MM.1S (cell line): ENCODE results near the gene RABGEF1.
"Not testable (repeated sequence)": the region's sequence is repeated elsewhere in the genome, so short reads cannot be mapped to it uniquely, and the experiment has no call there.

Source experiments
- DNase-seq: peaks from one replicate; pipeline ENCODE4 v3.0.0-alpha.2; 2015
- H2AFZ ChIP-seq: fragments of 300-600 bp; sonication (generic); 2 replicates; pipeline ENCODE4 v1.6.0; 2016; ENCODE audit warnings: antibody characterized with exemption, low read length
- H3F3A ChIP-seq: fragments of 300-600 bp; sonication (generic); 2 replicates; pipeline ENCODE4 v1.6.1; 2016; ENCODE audit warnings: mild to moderate bottlenecking, antibody characterized with exemption, low read length, moderate library complexity, mixed read lengths; ENCODE audit not compliant: insufficient read depth
- H3K27ac ChIP-seq: fragments of 300-600 bp; sonication (generic); 2 replicates; pipeline ENCODE4 v1.5.1; 2016; ENCODE audit warnings: mild to moderate bottlenecking, low read length
- H3K27me3 ChIP-seq: fragments of 300-600 bp; sonication (generic); replicated peaks from 2 replicates; pipeline ENCODE4 v1.6.0; 2016; ENCODE audit warnings: low read length; ENCODE audit not compliant: insufficient read depth
- H3K36me3 ChIP-seq: fragments of 300-600 bp; sonication (generic); replicated peaks from 2 replicates; pipeline ENCODE4 v1.6.1; 2016; ENCODE audit warnings: mild to moderate bottlenecking, low read length, mixed read lengths; ENCODE audit not compliant: insufficient read depth
- H3K4me1 ChIP-seq: fragments of 300-600 bp; sonication (generic); 2 replicates; pipeline ENCODE4 v1.6.1; 2016; ENCODE audit warnings: low read length, mixed read lengths
- H3K4me2 ChIP-seq: fragments of 300-600 bp; sonication (generic); 2 replicates; pipeline ENCODE4 v1.6.0; 2016; ENCODE audit warnings: low read depth, low read length
- H3K4me3 ChIP-seq: fragments of 300-600 bp; sonication (generic); 2 replicates; pipeline ENCODE4 v1.5.1; 2016; ENCODE audit warnings: low read length, mixed read lengths
- H3K79me2 ChIP-seq: fragments of 300-600 bp; sonication (generic); 2 replicates; pipeline ENCODE4 v1.6.1; 2016; ENCODE audit warnings: mixed run types, low read length, mixed read lengths
- H3K9ac ChIP-seq: fragments of 300-600 bp; sonication (generic); 2 replicates; pipeline ENCODE4 v1.6.1; 2016; ENCODE audit warnings: low read length, mixed read lengths
- H3K9me2 ChIP-seq: fragments of 300-600 bp; sonication (generic); replicated peaks from 2 replicates; pipeline ENCODE4 v1.6.1; 2016; ENCODE audit warnings: mild to moderate bottlenecking, low read length, mixed read lengths; ENCODE audit not compliant: insufficient read depth
- H3K9me3 ChIP-seq: fragments of 300-600 bp; sonication (generic); replicated peaks from 2 replicates; pipeline ENCODE4 v1.6.1; 2016; ENCODE audit warnings: mild to moderate bottlenecking, low read length, mixed read lengths; ENCODE audit not compliant: insufficient read depth
- H4K20me1 ChIP-seq: fragments of 300-600 bp; sonication (generic); 2 replicates; pipeline ENCODE4 v1.6.1; 2016; ENCODE audit warnings: mild to moderate bottlenecking, low read length, moderate library complexity, mixed read lengths; ENCODE audit not compliant: insufficient read depth
- EZH2 ChIP-seq: fragments of 300-600 bp; sonication (generic); optimal IDR thresholded peaks from 2 replicates; pipeline ENCODE3; 2017; ENCODE audit warnings: low read depth, mild to moderate bottlenecking, antibody characterized with exemption, low read length, mixed read lengths
- EZH2phosphoT487 ChIP-seq: fragments of 300-600 bp; sonication (generic); IDR thresholded peaks from 2 replicates; pipeline ENCODE4 v1.6.1; 2018; ENCODE audit warnings: antibody characterized with exemption, low read length
- TF ChIP-seq, protein P1 (sequence below): fragments of 300-600 bp; sonication (generic); IDR thresholded peaks from 2 replicates; pipeline ENCODE4 v1.5.1; 2016; ENCODE audit warnings: antibody characterized with exemption, low read length, mixed read lengths

The RABGEF1 gene

DNA sequence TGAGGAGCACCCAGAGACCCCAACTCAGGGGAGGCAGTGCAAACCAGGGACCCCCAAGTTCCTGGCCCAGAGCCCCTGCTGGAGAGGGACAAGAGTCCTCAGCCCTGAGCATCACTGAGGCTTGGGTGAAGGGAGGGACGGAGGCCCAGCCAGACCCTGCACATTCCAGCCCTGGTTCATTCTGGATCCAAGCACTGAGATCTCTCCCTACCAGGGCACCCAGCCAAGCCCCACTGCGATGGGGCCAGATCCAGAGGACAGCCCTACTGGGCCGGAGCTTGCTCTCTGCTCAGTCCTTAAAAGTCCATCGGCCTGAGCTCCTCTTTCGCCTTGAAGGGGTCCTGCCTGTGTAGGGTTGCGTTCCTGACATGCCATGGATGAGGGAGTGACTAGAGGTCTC lies 40.5 kb upstream of the RABGEF1 start:
- no peak overlapping the region for H3K27ac ChIP-seq
- H3K9me2 ChIP-seq = no peaks in the 10 kb centered on the region
- no peaks in the 10 kb centered on the region for H4K20me1 ChIP-seq
- H2AFZ ChIP-seq = no peak overlapping the region
- TF ChIP-seq EZH2phosphoT487 = no peak
- TF ChIP-seq EZH2 = no peak
- TF ChIP-seq, protein P1, sequence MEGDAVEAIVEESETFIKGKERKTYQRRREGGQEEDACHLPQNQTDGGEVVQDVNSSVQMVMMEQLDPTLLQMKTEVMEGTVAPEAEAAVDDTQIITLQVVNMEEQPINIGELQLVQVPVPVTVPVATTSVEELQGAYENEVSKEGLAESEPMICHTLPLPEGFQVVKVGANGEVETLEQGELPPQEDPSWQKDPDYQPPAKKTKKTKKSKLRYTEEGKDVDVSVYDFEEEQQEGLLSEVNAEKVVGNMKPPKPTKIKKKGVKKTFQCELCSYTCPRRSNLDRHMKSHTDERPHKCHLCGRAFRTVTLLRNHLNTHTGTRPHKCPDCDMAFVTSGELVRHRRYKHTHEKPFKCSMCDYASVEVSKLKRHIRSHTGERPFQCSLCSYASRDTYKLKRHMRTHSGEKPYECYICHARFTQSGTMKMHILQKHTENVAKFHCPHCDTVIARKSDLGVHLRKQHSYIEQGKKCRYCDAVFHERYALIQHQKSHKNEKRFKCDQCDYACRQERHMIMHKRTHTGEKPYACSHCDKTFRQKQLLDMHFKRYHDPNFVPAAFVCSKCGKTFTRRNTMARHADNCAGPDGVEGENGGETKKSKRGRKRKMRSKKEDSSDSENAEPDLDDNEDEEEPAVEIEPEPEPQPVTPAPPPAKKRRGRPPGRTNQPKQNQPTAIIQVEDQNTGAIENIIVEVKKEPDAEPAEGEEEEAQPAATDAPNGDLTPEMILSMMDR = no peak
- H3K36me3 ChIP-seq = no peaks in the 10 kb centered on the region
- no peaks in the 10 kb centered on the region for H3K79me2 ChIP-seq
- H3K9me3 ChIP-seq = no peaks in the 10 kb centered on the region
- no peaks in the 10 kb centered on the region for H3F3A ChIP-seq
- H3K9ac ChIP-seq = no peak overlapping the region
- DNase-seq = no peak
- no peaks in the 10 kb centered on the region for H3K27me3 ChIP-seq
- H3K4me1 ChIP-seq = no peaks in the 10 kb centered on the region
- no peak overlapping the region for H3K4me2 ChIP-seq
- H3K4me3 ChIP-seq = no peak overlapping the region

DNA sequence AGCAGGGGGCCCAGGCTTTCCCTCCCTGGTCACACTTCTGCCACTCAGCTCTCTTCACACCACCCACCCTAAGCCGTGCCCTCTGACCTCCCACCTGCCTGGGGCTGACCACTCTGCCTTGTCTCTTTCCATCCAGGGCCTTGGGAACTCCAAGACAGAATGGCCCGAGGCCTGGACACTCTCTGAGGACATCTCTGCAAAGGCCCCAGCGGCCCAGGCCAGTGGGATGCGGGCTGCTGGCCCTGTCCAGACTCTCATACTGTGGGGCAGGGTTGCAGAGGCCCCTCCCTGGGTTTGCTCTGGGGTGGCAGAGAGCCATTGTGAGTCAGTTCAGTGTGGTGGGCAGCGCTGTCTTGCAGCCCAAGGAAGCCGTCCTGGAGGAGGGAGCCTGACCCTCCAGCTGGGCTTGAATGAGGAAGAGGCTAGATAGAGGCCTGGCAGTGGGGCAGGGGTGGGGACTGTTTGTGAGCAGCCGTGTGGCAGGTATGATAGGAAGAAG lies 39.9 kb upstream of the RABGEF1 start:
- no peaks in the 10 kb centered on the region for H3K27me3 ChIP-seq
- H4K20me1 ChIP-seq = no peaks in the 10 kb centered on the region
- DNase-seq = no peak
- H3K9me3 ChIP-seq = no peaks in the 10 kb centered on the region
- no peaks in the 10 kb centered on the region for H3K9me2 ChIP-seq
- no peaks in the 10 kb centered on the region for H3K79me2 ChIP-seq
- H3K4me3 ChIP-seq = no peak overlapping the region
- no peaks in the 10 kb centered on the region for H3K4me1 ChIP-seq
- H2AFZ ChIP-seq = no peak overlapping the region
- no peak overlapping the region for H3K4me2 ChIP-seq
- TF ChIP-seq, protein P1 = no peak
- TF ChIP-seq EZH2 = no peak
- no peak for TF ChIP-seq EZH2phosphoT487
- H3K9ac ChIP-seq = no peak overlapping the region
- H3K27ac ChIP-seq = no peak overlapping the region
- H3F3A ChIP-seq = no peaks in the 10 kb centered on the region
- H3K36me3 ChIP-seq = no peaks in the 10 kb centered on the region

DNA sequence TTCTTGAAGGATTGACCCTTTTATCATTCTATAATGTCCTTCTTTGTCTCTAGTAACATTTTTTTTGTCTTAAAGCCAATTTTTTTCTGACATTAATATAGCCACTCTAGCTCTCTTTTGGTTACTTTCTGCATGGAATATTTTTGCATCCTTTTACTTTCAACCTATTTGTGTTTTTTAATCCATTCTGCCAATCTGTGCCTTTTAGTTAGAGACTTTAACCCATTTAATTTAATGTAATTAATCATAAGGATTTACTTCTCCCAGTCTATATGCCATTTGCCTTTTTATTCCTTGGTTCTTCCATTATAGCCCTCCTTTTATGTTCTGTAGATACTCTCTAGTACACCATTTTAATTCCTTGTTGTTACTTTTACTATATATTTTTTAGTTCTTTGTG lies 32.7 kb upstream of the RABGEF1 start:
- H3K36me3 ChIP-seq = no peaks in the 10 kb centered on the region
- no peaks in the 10 kb centered on the region for H3F3A ChIP-seq
- no peaks in the 10 kb centered on the region for H3K27me3 ChIP-seq
- no peak overlapping the region for H3K4me2 ChIP-seq
- H3K9ac ChIP-seq = no peak overlapping the region
- no peak for TF ChIP-seq EZH2phosphoT487
- TF ChIP-seq, protein P1 = no peak
- TF ChIP-seq EZH2 = no peak
- peaks cover 9% of the 10 kb centered on the region; the same call in 1 of the 2 replicates for H3K4me1 ChIP-seq
- H3K27ac ChIP-seq = no peak overlapping the region
- no peaks in the 10 kb centered on the region for H4K20me1 ChIP-seq
- H3K9me3 ChIP-seq = no peaks in the 10 kb centered on the region
- no peak overlapping the region for H2AFZ ChIP-seq
- H3K79me2 ChIP-seq = no peaks in the 10 kb centered on the region
- DNase-seq = no peak
- H3K9me2 ChIP-seq = no peaks in the 10 kb centered on the region
- H3K4me3 ChIP-seq = no peak overlapping the region

DNA sequence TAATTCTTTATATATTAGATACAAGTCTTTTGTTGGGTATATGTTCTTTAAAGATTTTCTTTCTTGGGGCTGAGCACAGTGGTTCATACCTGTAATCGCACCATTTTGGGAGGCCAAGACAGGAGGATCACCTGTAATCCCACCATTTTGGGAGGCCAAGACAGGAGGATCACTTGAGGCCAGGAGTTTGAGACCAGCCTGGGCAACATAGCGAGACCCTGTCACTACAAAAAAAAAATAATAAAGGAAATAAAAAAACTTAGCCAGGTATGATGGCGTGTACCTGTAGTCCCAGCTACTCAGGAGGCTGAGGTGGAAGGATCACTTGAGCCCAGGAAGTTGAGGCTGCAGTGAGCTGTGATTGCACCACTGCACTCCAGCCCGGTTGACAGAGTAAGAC lies 29.8 kb upstream of the RABGEF1 start:
- not testable (repeated sequence) for H3K4me2 ChIP-seq, H3K9me3 ChIP-seq, H3K27ac ChIP-seq, H3K4me3 ChIP-seq, H3K9me2 ChIP-seq, H3K9ac ChIP-seq, H3K79me2 ChIP-seq, H3K36me3 ChIP-seq, DNase-seq, H4K20me1 ChIP-seq, H2AFZ ChIP-seq, H3K27me3 ChIP-seq, H3F3A ChIP-seq, H3K4me1 ChIP-seq
